Activated CD4-positive, alpha-beta T cell treated with anti-CD3 and anti-CD28 coated beads, Interleukin-10, Interleukin-2, amounts not matched to agents 100 ng/mL and 50 ng/mL, durations not matched to agents 16 hours and 8 hours (primary cell): ENCODE results near the gene OR52A1.
A peak's percentile ranks its signal among the peaks of the same experiment; 100 is the strongest.

ENCODE experiments used
- DNase-seq: peaks from one replicate; pipeline ENCODE4 v3.0.0-alpha.2; 2020

OR52A1 gene

GRCh38 chr11:5131584-5132335 is 22.8 kb downstream of the OR52A1 start:
- DNase-seq, result no peak

GRCh38 chr11:5129457-5129877 is 25.1 kb downstream of the OR52A1 start:
- DNase-seq, result no peak

- no peak for DNase-seq
These were observed 29.5 kb downstream of the OR52A1 start for GRCh38 chr11:5124891-5125620.

GRCh38 chr11:5123802-5124521 is 30.6 kb downstream of the OR52A1 start:
- peak; percentile 59 for DNase-seq

DNA sequence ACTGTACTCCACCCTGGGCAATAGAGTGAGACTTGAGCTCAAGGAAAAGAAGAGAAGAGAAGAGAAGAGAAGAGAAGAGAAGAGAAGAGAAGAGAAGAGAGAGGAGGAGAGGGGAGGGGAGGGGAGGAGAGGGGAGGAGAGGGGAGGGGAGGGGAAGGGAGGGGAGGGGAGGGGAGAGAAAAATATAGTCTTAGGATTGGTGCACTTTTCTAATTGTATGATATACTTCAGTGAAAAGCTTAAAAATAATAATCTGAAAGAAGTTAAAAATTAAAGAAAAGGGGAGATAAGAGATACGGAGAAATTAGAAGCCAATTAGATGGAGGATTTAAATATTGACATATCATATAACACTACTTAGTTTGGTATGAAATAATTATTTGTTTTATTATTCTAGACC is 35.7 kb downstream of the OR52A1 start:
- no peak for DNase-seq

- no peak for DNase-seq
These were observed 37.0 kb downstream of the OR52A1 start for GRCh38 chr11:5117588-5117987.

DNA sequence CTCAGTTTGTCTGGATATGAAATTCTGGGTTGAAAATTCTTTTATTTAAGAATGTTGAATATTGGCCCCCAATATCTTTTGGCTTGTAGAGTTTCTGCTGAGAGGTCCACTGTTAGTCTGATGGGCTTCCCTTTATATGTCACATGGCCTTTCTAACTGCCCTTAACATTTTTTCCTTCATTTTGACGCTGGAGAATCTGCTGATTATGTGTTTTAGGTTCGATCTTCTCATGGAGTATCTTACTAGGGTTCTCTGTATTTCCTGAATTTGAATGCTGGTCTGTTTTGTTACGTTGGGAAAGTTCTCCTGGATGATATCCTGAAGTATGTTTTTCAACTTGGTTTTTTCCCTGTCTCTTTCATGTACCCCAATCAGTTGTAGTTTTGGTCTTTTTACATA is 39.2 kb downstream of the OR52A1 start:
- no peak for DNase-seq

DNA sequence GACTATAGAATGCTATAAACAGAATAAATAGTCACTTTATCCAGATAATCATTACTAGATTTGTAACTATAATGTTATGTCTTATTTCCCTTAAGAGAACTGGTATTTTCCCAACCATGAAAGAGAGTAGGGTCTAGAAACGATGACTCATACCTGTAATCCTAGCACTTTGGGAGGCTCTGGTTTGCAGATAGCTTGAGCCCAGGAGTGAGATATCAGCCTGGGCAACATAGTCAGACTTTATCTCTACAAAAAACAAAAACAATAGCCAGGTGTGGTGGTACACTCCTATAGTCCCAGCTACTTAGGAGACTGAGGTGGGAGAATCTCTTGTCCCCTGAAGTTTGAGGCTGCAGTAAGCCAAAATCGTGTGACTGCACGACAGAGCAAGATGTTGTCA is 47.3 kb downstream of the OR52A1 start:
- DNase-seq, result no peak

- DNase-seq, result no peak
These were observed 51.5 kb downstream of the OR52A1 start for GRCh38 chr11:5103066-5103465.

GRCh38 chr11:5102246-5102645 is 52.3 kb downstream of the OR52A1 start:
- DNase-seq, result no peak

- DNase-seq, result no peak
These were observed 58.5 kb downstream of the OR52A1 start for GRCh38 chr11:5096011-5096410.
